ENCODE measurements around the gene SH3RF2.

DNA sequence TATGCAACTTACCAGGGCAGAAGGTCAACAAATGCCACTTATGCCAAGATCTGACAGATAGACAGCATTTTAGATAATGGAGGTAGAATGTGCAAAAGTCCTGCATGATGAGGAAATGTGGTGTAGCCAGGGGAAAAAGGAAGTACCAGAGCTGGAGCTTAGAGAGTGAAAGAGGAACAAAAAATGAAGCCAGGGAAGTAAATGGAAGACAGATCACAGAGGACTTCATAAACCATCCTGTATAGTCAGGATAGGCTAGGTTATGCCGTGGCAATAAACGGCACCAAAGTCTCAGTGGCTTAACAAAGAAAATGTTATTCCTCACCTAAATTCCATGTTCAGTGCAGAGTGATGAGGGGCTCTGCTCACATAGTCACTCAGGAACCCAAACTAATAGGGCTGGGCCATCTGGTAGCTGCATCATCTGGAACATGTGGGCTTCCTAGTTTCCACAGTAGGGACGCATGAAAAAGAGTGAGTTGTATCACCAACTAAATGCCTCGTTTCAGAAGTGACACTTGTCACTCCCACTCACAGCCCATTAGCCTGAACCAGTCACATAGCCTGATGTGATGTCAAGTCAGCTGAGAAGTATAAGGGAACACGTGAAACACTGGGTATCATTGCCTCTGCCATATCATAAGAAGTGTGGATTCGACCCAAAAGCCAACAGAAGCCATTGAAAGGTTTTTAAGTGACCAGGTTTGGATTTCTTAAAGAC, 70.3 kb downstream of the SH3RF2 start:
- TF ChIP-seq, protein P1, sequence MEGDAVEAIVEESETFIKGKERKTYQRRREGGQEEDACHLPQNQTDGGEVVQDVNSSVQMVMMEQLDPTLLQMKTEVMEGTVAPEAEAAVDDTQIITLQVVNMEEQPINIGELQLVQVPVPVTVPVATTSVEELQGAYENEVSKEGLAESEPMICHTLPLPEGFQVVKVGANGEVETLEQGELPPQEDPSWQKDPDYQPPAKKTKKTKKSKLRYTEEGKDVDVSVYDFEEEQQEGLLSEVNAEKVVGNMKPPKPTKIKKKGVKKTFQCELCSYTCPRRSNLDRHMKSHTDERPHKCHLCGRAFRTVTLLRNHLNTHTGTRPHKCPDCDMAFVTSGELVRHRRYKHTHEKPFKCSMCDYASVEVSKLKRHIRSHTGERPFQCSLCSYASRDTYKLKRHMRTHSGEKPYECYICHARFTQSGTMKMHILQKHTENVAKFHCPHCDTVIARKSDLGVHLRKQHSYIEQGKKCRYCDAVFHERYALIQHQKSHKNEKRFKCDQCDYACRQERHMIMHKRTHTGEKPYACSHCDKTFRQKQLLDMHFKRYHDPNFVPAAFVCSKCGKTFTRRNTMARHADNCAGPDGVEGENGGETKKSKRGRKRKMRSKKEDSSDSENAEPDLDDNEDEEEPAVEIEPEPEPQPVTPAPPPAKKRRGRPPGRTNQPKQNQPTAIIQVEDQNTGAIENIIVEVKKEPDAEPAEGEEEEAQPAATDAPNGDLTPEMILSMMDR (IDR thresholded peaks at IDR 0.05; ENCODE audit: low read length), result no peak
- TF ChIP-seq EZH2phosphoT487 (IDR thresholded peaks at IDR 0.05; ENCODE audit: low read length) (no peak), EZH2 (optimal IDR thresholded peaks at IDR 0.05; ENCODE audit: low read depth, low read length) (no peak)
